Measurements from ENCODE around the gene ARHGDIG.
"Not testable (repeated sequence)": the region's sequence is repeated elsewhere in the genome, so short reads cannot be mapped to it uniquely, and the experiment has no call there.

Gene ARHGDIG

GRCh38 chr16:264440-264951 lies 15.9 kb upstream of the ARHGDIG start:
- no peak for DNase-seq

GRCh38 chr16:265002-265529 lies 15.3 kb upstream of the ARHGDIG start:
- DNase-seq, result no peak

- DNase-seq, result no peak
Observed at GRCh38 chr16:265711-266110, 14.7 kb upstream of the ARHGDIG start.

GRCh38 chr16:266258-267164 lies 13.9 kb upstream of the ARHGDIG start:
- DNase-seq, result no peak

GRCh38 chr16:267562-267961 lies 12.8 kb upstream of the ARHGDIG start:
- not testable (repeated sequence) for DNase-seq

- no peak for DNase-seq
Observed at GRCh38 chr16:268141-269053, 12.0 kb upstream of the ARHGDIG start.

GRCh38 chr16:269061-269796 lies 11.2 kb upstream of the ARHGDIG start:
- DNase-seq, result no peak

- no peak for DNase-seq
Observed at GRCh38 chr16:270381-271255, 9.8 kb upstream of the ARHGDIG start.

- no peak for DNase-seq
Observed at GRCh38 chr16:272633-273546, 7.5 kb upstream of the ARHGDIG start.

GRCh38 chr16:273547-274421 lies 6.6 kb upstream of the ARHGDIG start:
- no peak for DNase-seq

- DNase-seq, result no peak
Observed at GRCh38 chr16:275041-275641, 5.2 kb upstream of the ARHGDIG start.

- DNase-seq, result no peak
Observed at GRCh38 chr16:275786-276232, 4.6 kb upstream of the ARHGDIG start, which contains the start of gene RGS11. Gene RGS11 (minus strand): TSS chr16:275944. CDS start chr16:275911, 33 bp downstream.

- DNase-seq, result no peak
Observed at GRCh38 chr16:276426-277077, 3.8 kb upstream of the ARHGDIG start.

GRCh38 chr16:278863-279366 lies 1.5 kb upstream of the ARHGDIG start:
- peak; percentile 7 for DNase-seq

GRCh38 chr16:279531-279930 lies 860 bp upstream of the ARHGDIG start:
- DNase-seq, result no peak

- no peak for DNase-seq
Observed at GRCh38 chr16:280005-280460, 358 bp upstream of the ARHGDIG start.

GRCh38 chr16:280991-281659 lies 734 bp downstream of the ARHGDIG start:
- DNase-seq, result no peak

All from CD4-positive, alpha-beta T cell treated with Interferon gamma for 1 hour (primary cell).